Measurements from ENCODE around the gene ASB13. TPM values are rescaled to one million over a fixed set of nuclear protein-coding genes. Genes with fewer than 3 reads are reported as not detected.

The ASB13 gene
- total RNA-seq, 2 experiments from 2014 or later = 7.0 to 7.2 TPM

GRCh38 chr10:5606321-5606720 lies 60.1 kb downstream of the ASB13 start:
- no peak overlapping the region for H3K27ac Mint-ChIP-seq
- no peak overlapping the region for H3K4me3 Mint-ChIP-seq
- no peaks in the 10 kb centered on the region for H3K9me3 Mint-ChIP-seq
- intact Hi-C loops (cut with micrococcal nuclease) = no loop called here
- DNase-seq = no peak
- no peaks in the 10 kb centered on the region for H3K4me1 Mint-ChIP-seq (ENCODE audit: low read depth)
- H3K27me3 Mint-ChIP-seq (ENCODE audit: low read depth) = no peaks in the 10 kb centered on the region
- H3K36me3 Mint-ChIP-seq (ENCODE audit: low read depth) = no peaks in the 10 kb centered on the region
- CTCF ChIA-PET = interaction anchor here (0.5 kb wide), 1 partner anchor 23 kb away, joined by 4 read pairs; no protein-coding TSS in a partner anchor

GRCh38 chr10:5604961-5605360 lies 61.4 kb downstream of the ASB13 start:
- no peak overlapping the region for H3K27ac Mint-ChIP-seq
- no peaks in the 10 kb centered on the region for H3K9me3 Mint-ChIP-seq
- no peaks in the 10 kb centered on the region for H3K4me1 Mint-ChIP-seq (ENCODE audit: low read depth)
- H3K36me3 Mint-ChIP-seq (ENCODE audit: low read depth) = no peaks in the 10 kb centered on the region
- DNase-seq = no peak
- CTCF ChIA-PET = interaction anchor here (0.6 to 1.0 kb wide), 2 partner anchors 10 to 25 kb away, joined by 3 read pairs; no protein-coding TSS in a partner anchor
- intact Hi-C loops (cut with micrococcal nuclease) = no loop called here
- no peak overlapping the region for H3K4me3 Mint-ChIP-seq
- no peaks in the 10 kb centered on the region for H3K27me3 Mint-ChIP-seq (ENCODE audit: low read depth)

GRCh38 chr10:5604236-5604925 lies 62.0 kb downstream of the ASB13 start:
- Mint-ChIP-seq H3K4me3 (no peak overlapping the region), H3K27me3 (ENCODE audit: low read depth) (no peaks in the 10 kb centered on the region), H3K9me3 (no peaks in the 10 kb centered on the region), H3K36me3 (ENCODE audit: low read depth) (no peaks in the 10 kb centered on the region), H3K4me1 (ENCODE audit: low read depth) (no peaks in the 10 kb centered on the region), H3K27ac (no peak overlapping the region)
- CTCF ChIA-PET = interaction anchor here (0.6 kb wide), 1 partner anchor 25 kb away, joined by 3 read pairs; no protein-coding TSS in a partner anchor
- DNase-seq = no peak
- intact Hi-C loops (cut with micrococcal nuclease) = no loop called here

- Mint-ChIP-seq H3K27me3 (ENCODE audit: low read depth) (no peaks in the 10 kb centered on the region), H3K4me1 (ENCODE audit: low read depth) (no peaks in the 10 kb centered on the region), H3K4me3 (no peak overlapping the region), H3K27ac (no peak overlapping the region), H3K36me3 (ENCODE audit: low read depth) (no peaks in the 10 kb centered on the region), H3K9me3 (no peaks in the 10 kb centered on the region)
- CTCF ChIA-PET = no interaction called here
- intact Hi-C loops (cut with micrococcal nuclease) = no loop called here
- DNase-seq = no peak
Measured at GRCh38 chr10:5603848-5604170, 62.6 kb downstream of the ASB13 start.

- Mint-ChIP-seq H3K9me3 (no peaks in the 10 kb centered on the region), H3K27ac (no peak overlapping the region), H3K4me1 (ENCODE audit: low read depth) (no peaks in the 10 kb centered on the region), H3K4me3 (no peak overlapping the region), H3K36me3 (ENCODE audit: low read depth) (no peaks in the 10 kb centered on the region), H3K27me3 (ENCODE audit: low read depth) (no peaks in the 10 kb centered on the region)
- no peak for DNase-seq
- CTCF ChIA-PET = interaction anchor here (0.9 kb wide), 1 partner anchor 20 kb away, joined by 7 read pairs; no protein-coding TSS in a partner anchor
- intact Hi-C loops (cut with micrococcal nuclease) = no loop called here
Measured at GRCh38 chr10:5603091-5603847, 63.1 kb downstream of the ASB13 start.

GRCh38 chr10:5601826-5602495 lies 64.4 kb downstream of the ASB13 start:
- Mint-ChIP-seq H3K27me3 (ENCODE audit: low read depth) (no peaks in the 10 kb centered on the region), H3K4me3 (no peak overlapping the region), H3K4me1 (ENCODE audit: low read depth) (no peaks in the 10 kb centered on the region), H3K36me3 (ENCODE audit: low read depth) (no peaks in the 10 kb centered on the region), H3K27ac (no peak overlapping the region), H3K9me3 (no peaks in the 10 kb centered on the region)
- intact Hi-C loops (cut with micrococcal nuclease) = no loop called here
- CTCF ChIA-PET = interaction anchor here (0.9 kb wide), 1 partner anchor 21 kb away, joined by 7 read pairs; no protein-coding TSS in a partner anchor
- DNase-seq = no peak

- Mint-ChIP-seq H3K4me1 (ENCODE audit: low read depth) (peaks cover 4% of the 10 kb centered on the region), H3K4me3 (no peak overlapping the region), H3K36me3 (ENCODE audit: low read depth) (no peaks in the 10 kb centered on the region), H3K9me3 (no peaks in the 10 kb centered on the region), H3K27ac (no peak overlapping the region), H3K27me3 (ENCODE audit: low read depth) (no peaks in the 10 kb centered on the region)
- CTCF ChIA-PET = interaction anchor here (0.8 kb wide), 1 partner anchor 16 kb away, joined by 3 read pairs; no protein-coding TSS in a partner anchor
- no peak for DNase-seq
- intact Hi-C loops (cut with micrococcal nuclease) = no loop called here
Measured at GRCh38 chr10:5600908-5601307, 65.5 kb downstream of the ASB13 start.

- Mint-ChIP-seq H3K4me3 (no peak overlapping the region), H3K27ac (no peak overlapping the region), H3K4me1 (ENCODE audit: low read depth) (peaks cover 7% of the 10 kb centered on the region), H3K9me3 (no peaks in the 10 kb centered on the region), H3K27me3 (ENCODE audit: low read depth) (peaks cover 2% of the 10 kb centered on the region), H3K36me3 (ENCODE audit: low read depth) (no peaks in the 10 kb centered on the region)
- intact Hi-C loops (cut with micrococcal nuclease) = no loop called here
- CTCF ChIA-PET = interaction anchor here (0.8 to 1.3 kb wide), 2 partner anchors 15 to 23 kb away, joined by 3 read pairs; no protein-coding TSS in a partner anchor
- no peak for DNase-seq
Measured at GRCh38 chr10:5599613-5600520, 66.5 kb downstream of the ASB13 start.

GRCh38 chr10:5598085-5598690 lies 68.2 kb downstream of the ASB13 start:
- Mint-ChIP-seq H3K4me3 (no peak overlapping the region), H3K9me3 (no peaks in the 10 kb centered on the region), H3K4me1 (ENCODE audit: low read depth) (peaks cover 11% of the 10 kb centered on the region), H3K36me3 (ENCODE audit: low read depth) (no peaks in the 10 kb centered on the region), H3K27me3 (ENCODE audit: low read depth) (peaks cover 5% of the 10 kb centered on the region), H3K27ac (no peak overlapping the region)
- intact Hi-C loops (cut with micrococcal nuclease) = no loop called here
- CTCF ChIA-PET = no interaction called here
- DNase-seq = no peak

GRCh38 chr10:5596611-5597341 lies 69.6 kb downstream of the ASB13 start:
- intact Hi-C loops (cut with micrococcal nuclease) = no loop called here
- Mint-ChIP-seq H3K27me3 (ENCODE audit: low read depth) (peaks cover 5% of the 10 kb centered on the region), H3K4me1 (ENCODE audit: low read depth) (peaks cover 11% of the 10 kb centered on the region), H3K9me3 (no peaks in the 10 kb centered on the region), H3K27ac (no peak overlapping the region), H3K36me3 (ENCODE audit: low read depth) (no peaks in the 10 kb centered on the region), H3K4me3 (no peak overlapping the region)
- no peak for DNase-seq
- CTCF ChIA-PET = interaction anchor here (1.0 kb wide), 1 partner anchor 26 kb away, joined by 3 read pairs; no protein-coding TSS in a partner anchor

- H3K27ac Mint-ChIP-seq = no peak overlapping the region
- no peaks in the 10 kb centered on the region for H3K36me3 Mint-ChIP-seq (ENCODE audit: low read depth)
- H3K4me3 Mint-ChIP-seq = no peak overlapping the region
- H3K27me3 Mint-ChIP-seq (ENCODE audit: low read depth) = peaks cover 5% of the 10 kb centered on the region
- H3K9me3 Mint-ChIP-seq = no peaks in the 10 kb centered on the region
- CTCF ChIA-PET = interaction anchor here (2.5 kb wide), 1 partner anchor 27 kb away, joined by 11 read pairs; no protein-coding TSS in a partner anchor
- peaks cover 11% of the 10 kb centered on the region for H3K4me1 Mint-ChIP-seq (ENCODE audit: low read depth)
- no peak for DNase-seq
- intact Hi-C loops (cut with micrococcal nuclease) = no loop called here
Measured at GRCh38 chr10:5595994-5596471, 70.4 kb downstream of the ASB13 start.

All from activated naive CD4-positive, alpha-beta T cell treated with anti-CD3 and anti-CD28 coated beads for 36 hours (primary cell).